ENCODE data around the gene NIPBL.
"Not testable (repeated sequence)": the region's sequence is repeated elsewhere in the genome, so short reads cannot be mapped to it uniquely, and the experiment has no call there.

Gene NIPBL, protein sequence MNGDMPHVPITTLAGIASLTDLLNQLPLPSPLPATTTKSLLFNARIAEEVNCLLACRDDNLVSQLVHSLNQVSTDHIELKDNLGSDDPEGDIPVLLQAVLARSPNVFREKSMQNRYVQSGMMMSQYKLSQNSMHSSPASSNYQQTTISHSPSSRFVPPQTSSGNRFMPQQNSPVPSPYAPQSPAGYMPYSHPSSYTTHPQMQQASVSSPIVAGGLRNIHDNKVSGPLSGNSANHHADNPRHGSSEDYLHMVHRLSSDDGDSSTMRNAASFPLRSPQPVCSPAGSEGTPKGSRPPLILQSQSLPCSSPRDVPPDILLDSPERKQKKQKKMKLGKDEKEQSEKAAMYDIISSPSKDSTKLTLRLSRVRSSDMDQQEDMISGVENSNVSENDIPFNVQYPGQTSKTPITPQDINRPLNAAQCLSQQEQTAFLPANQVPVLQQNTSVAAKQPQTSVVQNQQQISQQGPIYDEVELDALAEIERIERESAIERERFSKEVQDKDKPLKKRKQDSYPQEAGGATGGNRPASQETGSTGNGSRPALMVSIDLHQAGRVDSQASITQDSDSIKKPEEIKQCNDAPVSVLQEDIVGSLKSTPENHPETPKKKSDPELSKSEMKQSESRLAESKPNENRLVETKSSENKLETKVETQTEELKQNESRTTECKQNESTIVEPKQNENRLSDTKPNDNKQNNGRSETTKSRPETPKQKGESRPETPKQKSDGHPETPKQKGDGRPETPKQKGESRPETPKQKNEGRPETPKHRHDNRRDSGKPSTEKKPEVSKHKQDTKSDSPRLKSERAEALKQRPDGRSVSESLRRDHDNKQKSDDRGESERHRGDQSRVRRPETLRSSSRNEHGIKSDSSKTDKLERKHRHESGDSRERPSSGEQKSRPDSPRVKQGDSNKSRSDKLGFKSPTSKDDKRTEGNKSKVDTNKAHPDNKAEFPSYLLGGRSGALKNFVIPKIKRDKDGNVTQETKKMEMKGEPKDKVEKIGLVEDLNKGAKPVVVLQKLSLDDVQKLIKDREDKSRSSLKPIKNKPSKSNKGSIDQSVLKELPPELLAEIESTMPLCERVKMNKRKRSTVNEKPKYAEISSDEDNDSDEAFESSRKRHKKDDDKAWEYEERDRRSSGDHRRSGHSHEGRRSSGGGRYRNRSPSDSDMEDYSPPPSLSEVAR (N-terminal part only)

GRCh38 chr5:36876299-36876964 lies at the start of gene NIPBL:
Gene NIPBL, plus strand, starts transcription at chr5:36876769. Its CDS starts 76,928 bp downstream, at chr5:36953697.
- DNase-seq = peak; percentile 95

GRCh38 chr5:36832274-36832673 lies 44.3 kb upstream of the NIPBL start:
- DNase-seq = no peak

GRCh38 chr5:36836831-36837230 lies 39.7 kb upstream of the NIPBL start:
- peak; percentile 27 to 53 (median 53) for DNase-seq

GRCh38 chr5:36839489-36840476 lies 36.8 kb upstream of the NIPBL start:
- DNase-seq = peak; percentile 54 to 83 (median 81)

DNA sequence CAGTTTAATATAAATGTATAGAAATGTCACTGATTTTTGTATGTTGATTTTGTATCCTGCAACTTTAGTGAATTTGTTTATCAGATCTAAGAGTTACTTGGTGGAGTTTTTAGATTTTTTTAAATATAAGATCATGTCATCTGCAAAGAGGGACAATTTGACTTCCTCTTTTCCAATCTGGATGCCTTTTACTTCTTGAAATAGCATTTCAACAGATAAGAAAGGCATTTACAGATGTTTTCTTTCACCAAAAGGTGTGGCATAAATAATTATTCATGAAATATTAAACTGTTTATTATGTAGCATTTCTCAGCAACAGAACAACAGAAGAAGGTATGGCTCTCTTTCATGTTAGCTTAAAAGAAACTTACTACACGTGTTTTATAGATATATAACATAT lies 34.9 kb upstream of the NIPBL start:
- peak in 1 of 3 donors; percentile 26 for DNase-seq

DNA sequence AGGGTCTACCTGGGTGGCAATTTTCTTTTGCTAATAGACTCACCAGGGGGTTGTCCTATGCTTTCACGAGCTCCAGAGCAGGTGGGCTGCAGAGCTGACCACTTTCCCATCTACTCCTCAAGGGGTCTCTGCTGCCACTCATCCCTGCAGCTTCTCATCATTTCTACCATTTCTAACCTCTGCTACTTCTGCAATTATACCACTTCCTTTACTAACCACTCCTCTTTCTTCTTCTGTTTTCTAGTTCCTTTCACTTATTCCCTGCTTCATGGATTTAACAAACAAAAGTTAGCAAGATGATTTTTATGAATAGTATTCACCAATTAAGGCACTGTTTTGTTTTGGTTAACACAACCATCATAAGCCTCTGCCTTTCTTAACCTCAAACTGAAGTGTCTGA lies 34.5 kb upstream of the NIPBL start:
- DNase-seq = peak in 1 of 3 donors; percentile 28

DNA sequence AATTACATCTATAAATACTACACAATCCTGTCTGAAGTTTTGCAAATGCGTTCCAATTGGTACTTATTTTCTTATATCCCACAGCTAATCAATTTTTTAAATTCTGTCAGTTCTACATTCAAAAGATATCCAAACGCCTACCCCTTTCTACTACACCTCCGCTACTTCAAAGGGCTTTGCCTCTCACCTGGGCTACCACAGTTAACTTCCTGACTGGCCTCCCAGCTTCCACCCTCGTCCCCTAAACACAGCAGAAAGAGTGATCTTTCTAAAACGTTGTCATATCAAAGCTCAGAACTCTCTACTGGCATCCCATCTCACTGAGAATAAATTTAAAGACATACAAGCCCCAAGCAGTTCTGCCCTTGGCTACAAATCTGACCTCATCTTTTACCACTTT lies 32.3 kb upstream of the NIPBL start:
- DNase-seq = no peak

DNA sequence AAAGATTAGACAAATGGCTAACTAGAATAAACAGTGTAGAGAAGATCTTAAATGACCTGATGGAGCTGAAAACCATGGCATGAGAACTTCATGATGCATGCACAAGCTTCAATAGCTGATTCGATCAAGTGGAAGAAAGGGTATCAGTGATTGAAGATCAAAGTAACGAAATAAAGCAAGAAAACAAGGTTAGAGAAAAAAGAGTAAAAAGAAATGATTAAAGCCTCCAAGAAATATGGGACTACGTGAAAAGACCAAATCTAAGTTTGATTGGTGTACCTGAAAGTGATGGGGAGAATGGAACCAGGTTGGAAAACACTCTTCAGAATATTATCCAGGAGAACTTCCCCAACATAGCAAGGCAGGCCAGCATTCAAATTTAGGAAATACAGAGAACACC lies 28.0 kb upstream of the NIPBL start:
- DNase-seq = not testable (repeated sequence)

DNA sequence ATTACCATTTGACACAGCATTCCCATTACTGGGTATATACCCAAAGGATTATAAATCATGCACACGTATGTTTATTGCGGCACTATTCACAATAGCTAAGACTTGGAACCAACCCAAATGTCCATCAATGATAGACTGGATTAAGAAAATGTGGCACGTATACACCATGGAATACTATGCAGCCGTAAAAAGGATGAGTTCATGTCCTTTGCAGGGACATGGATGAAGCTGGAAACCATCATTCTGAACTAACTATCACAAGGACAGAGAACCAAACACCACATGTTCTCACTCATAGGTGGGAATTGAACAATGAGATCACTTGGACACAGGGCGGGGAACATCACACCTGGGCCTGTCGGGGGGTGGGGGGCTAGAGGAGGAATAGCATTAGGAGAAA lies 23.7 kb upstream of the NIPBL start:
- DNase-seq = not testable (repeated sequence)

- no peak for DNase-seq
Measured at GRCh38 chr5:36854402-36855140, 22.0 kb upstream of the NIPBL start.

- no peak for DNase-seq
Measured at GRCh38 chr5:36855141-36855495, 21.5 kb upstream of the NIPBL start.

GRCh38 chr5:36861871-36862270 lies 14.7 kb upstream of the NIPBL start:
- no peak for DNase-seq

- peak; percentile 81 to 93 (median 92) for DNase-seq
Measured at GRCh38 chr5:36870399-36871040, 6.0 kb upstream of the NIPBL start.

- no peak for DNase-seq
Measured at GRCh38 chr5:36874465-36874864, 2.1 kb upstream of the NIPBL start.

DNA sequence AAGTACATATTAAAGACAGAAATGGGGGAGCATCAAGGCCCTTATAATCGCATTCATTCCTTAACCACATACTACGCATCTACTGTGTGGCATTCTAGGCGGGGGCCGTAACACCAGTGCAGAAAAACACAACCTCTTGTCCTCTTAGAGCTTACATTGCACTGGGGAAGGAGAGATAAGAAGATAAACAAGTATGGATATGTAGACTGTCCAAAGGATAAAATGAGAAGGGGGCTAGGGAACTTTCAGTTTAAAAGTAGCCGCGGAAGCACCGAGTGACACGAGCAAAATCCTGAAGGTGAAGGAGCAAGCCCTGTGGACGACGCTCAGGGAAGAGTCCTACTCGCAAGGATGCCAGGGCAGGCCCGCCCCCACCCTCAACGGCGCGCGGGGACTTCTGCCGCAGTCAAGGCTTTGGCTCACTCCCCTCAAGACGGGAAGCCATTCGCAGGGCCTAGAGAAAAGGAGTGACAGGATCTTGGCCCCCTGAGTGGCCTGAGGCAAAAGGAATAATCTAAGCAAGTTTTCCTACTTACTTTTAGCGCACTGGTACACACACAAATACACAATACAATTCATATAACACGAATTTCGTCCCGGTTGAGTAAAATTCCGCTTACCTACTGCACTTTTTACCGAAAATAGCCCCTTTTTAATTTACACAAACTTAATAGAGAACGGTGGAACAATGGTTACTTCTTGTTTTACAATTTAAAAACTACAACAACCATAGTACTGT lies 1.3 kb upstream of the NIPBL start:
- peak; percentile 66 to 85 (median 74) for DNase-seq

GRCh38 chr5:36875790-36876298 lies 725 bp upstream of the NIPBL start:
- DNase-seq = peak; percentile 85 to 94 (median 88)

GRCh38 chr5:36876965-36877666 lies 547 bp downstream of the NIPBL start:
- DNase-seq = peak; percentile 74 to 83 (median 77)

DNA sequence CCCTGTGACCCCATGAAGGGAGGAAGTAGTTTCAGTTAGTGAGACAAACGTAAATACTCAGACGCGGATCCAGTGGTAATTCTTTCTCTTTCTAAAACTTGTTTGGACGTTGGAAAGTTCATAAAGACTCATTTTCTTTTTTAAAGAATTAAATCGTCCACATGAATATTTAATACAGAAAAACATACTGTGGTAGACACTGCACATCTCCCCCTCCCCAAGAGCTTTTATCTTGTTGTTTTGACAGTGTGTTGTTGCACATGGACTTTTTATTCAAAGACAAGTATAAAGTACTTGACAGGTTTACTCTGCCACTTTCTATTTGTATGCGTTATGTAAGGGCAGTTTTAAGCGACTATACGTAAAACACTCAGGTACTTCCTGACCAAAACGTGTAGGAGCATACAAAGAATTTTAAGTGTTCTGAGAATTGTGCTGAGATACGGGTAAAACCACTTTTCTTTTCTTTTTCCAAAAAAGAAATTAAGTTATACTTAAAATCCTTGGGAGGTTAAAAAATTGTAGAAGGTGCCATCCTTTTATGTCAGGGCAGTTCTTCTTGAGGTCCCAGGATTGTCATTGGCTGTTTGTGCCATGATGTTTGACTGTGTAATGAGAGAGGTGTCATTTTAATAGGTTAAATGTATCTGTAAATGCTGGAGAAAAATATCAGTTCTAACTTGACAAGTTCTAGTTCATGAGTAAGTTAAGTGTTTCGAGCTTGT lies 1.3 kb downstream of the NIPBL start:
- DNase-seq = peak in 2 of 3 donors; percentile 28 to 66

All from suppressor macrophage treated with lipopolysaccharide for 1 hour (primary cell).